Amygdala (tissue), 56 donors: ENCODE data around the gene GIMD1.
"Not testable (repeated sequence)": the region's sequence is repeated elsewhere in the genome, so short reads cannot be mapped to it uniquely, and the experiment has no call there.

Experiments
- DNase-seq, 56 donors: peaks; one replicate each; lab custom pipeline; 2025; lab: John Stamatoyannopoulos, UW

The GIMD1 gene

GRCh38 chr4:106368678-106369077, at the start of gene GIMD1:
GIMD1 (minus strand) TSS chr4:106368778; CDS start chr4:106367435, 1,343 bp downstream.
- DNase-seq, result no peak

GRCh38 chr4:106414366-106414765, 45.8 kb upstream of the GIMD1 start:
- DNase-seq, result no peak

DNA sequence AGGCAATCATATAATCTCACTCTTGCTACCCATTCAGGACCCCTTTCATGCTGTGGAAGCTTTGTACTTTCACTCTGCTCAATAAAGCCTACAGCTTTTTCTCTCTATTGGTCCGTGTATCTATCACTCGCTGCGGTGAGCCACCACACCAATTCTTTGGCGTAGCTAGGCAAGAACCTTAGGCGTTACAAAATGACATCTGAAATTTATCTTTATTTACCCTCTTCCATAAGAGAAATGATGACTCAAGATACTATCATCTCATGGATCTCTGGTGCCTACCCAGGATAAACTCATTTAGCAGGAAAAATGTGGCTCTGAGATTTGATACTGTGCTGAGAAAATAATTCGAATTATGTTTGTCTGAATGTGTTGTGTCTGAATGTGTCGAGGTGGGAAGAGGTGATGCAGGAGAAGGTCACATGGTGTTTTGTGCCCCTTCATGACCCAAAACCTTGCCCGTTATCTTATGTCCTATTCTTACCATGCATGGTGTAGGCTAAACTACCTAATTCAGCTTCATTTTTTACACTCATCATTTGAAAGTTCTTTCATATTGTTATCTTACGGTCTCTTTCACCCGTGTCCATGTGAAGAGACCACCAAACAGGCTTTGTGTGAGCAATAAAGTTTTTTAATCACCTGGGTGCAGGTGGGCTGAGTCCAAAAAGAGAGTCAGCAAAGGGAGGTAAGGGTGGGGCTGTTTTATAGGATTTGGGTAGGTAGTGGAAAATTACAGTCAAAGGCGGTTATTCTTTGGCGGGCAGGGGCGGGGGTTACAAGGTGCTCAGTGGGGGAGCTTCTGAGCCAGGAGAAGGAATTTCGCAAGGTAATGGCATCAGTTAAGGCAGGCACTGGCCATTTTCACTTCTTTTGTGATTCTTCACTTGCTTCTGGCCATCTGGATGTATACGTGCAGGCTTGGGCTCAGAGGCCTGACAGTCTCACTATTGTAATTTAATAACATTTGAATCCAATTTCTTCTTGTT, 41.6 kb upstream of the GIMD1 start:
- DNase-seq, result no peak

- not testable (repeated sequence) for DNase-seq
These were observed 39.4 kb upstream of the GIMD1 start for GRCh38 chr4:106408004-106408403.

DNA sequence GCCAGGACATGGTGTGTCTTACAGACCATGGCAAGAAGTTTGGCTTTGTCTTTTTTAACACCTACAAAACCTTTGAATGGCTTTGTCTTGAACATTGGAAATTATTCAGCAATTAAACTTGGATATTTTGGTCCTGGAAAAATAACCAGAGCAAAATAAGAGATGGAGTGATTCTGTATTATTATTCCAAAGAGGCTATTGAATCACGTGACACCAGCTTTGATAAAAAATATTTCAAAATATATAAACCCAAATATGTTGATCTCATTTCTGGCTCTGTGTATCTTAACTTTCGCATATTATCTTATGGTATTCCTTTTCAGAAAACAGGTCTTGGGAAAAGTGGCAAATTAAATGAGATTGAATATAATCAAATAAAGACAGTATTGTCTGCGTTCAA, 32.6 kb upstream of the GIMD1 start:
- no peak for DNase-seq

- not testable (repeated sequence) for DNase-seq
These were observed 30.3 kb upstream of the GIMD1 start for GRCh38 chr4:106398898-106399297.

DNA sequence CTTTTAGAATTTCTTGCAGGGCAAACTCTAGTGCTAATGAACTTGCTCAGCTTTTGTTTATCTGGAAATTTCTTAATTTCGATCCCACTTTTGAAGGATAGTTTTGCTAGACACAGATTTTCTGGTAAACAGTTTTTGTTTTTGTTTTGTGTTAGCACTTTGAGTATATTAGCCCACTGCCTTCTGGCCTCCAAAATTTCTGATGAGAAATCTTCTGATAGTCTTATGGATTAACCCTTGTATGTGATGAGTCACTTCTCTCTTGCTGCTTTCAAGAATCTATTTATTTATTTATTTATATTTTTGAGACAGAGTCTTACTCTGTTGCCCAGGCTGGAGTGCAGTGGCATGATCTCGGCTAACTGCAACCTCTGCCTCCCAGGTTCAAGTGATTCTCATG, 27.0 kb upstream of the GIMD1 start:
- no peak for DNase-seq

DNA sequence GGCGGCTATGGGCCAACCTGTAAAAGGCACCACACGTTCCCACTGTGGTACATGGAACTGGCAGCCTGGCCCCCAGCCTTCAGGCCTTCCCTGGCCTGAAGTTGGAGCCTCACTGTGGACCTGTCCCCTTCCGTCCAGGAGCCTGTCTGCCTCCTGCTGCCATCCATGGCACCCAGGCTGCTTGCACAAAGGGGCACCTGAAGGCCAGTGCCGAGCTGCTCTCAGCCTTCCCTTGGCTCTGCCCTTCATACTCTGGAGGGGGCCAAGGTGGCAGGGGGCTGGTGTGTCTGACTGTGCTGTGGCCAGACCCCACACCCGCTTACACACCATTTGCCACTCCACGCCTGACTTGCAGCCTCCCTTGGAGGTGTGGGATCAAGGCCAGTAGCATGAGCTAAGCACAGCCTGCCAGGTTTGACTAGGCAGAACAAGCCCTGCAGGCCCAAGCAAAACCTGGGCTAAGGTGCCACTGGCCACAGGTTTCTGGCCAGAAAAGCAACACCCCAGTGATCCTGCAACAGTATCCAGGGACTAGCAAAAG, 17.3 kb upstream of the GIMD1 start:
- no peak for DNase-seq

- no peak for DNase-seq
These were observed 16.3 kb upstream of the GIMD1 start for GRCh38 chr4:106384878-106385277.

DNA sequence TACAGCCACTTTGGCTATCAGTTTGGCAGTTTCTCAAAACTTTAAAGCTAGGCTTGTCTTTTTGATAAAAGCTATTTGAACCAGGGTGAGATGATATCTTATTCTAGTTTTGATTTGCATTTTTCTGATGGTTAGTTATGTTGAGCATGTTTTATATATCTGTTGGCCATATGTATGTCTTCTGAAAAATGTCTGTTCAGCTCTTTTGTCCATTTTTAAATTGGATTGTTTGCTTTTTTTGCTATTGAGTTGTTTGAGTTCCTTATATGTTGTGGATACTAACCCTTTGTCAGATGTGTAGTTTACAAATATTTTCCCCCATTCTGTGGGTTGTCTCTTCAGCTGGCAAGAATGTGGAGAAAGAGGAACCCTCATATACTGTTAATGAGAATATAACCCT, 11.6 kb upstream of the GIMD1 start:
- no peak for DNase-seq

- no peak for DNase-seq
These were observed 4.4 kb upstream of the GIMD1 start for GRCh38 chr4:106373026-106373425.

DNA sequence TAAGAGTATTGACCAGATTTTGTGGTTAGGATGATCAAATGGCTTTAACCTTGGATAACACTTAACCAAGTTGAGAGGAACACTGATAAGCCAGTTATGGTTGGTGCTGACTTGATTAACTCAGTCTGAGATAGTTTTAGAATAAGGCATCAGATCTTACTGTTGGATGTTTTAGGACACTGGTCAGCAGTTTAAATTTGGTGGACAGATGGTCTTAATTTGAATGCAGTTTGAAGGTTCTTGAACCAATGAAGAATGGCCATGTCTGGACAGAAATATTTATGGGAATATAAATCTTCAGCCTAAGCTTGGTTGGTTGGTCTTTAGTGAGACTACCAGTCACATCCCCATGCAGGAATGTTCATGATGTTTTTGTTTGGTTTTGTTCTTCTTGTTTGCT, 2.6 kb upstream of the GIMD1 start:
- DNase-seq, result no peak

GRCh38 chr4:106370214-106370613, 1.6 kb upstream of the GIMD1 start:
- no peak for DNase-seq

DNA sequence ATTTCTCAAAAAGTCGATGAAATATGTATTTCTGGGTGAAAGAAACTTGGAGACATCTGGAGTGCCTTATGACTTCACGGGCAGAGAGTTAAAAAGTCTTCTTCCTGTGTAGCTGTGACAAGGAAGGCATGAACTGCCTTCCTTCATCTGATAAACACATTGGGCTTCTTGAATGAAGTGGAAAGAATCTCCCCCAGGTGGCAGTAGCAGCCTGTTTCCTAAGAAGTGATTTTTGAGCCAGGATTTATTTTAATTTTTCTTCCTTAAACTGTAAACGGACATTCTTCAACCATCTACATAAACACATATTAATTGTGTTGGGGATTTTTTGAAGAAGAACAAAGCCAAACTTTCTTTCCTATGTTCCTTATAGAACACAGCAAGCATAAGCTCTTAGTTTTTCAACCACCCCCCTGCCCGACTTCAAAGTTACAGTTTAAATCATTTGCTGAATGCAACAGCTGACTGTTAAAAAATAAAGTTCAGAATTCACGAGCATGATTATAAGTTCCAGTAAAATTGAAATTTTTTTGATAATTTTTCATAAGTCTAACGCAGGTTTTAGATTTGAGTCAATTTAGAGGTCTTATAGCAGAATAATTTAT, 980 bp upstream of the GIMD1 start:
- peak in 7 of 56 donors; percentile 0 to 34 (median 2) for DNase-seq

DNA sequence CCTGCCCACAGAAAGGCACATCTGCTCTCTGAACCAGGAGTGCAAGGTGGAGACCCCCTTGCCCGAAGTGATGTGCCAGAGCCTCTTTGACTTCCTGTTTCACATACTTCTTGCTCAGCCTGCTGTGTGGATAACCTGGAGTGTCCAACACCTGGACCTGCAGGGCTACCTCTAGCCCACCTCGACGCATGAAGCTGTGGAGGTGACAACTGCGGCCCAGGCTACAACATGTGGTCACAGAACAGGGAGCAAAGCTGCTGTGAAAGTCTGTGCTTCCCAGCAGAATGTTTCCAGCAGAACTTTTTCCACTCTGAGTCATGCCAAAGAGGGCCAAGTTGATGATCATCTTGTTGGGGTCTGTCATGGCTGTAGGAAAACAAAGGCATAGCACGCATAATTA, 1.5 kb downstream of the GIMD1 start:
- DNase-seq, result no peak

DNA sequence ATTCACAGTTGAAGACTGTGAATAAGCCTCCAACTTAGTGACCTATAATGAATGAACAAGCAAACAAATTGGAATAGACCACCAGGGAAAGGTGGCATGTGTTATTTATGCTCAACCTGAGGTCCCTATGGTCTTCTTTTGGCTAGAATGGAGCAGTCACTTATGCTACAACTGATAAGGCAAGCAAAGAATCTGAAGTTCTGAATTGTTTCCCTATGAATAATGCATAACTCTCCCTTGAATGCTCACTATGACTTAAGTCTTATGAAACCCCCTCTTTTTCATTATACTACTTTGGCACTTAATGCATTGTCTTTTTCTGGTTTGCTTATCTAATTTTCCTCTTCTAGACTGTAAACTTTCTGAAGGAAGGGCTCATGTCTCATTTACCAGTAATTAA, 2.6 kb downstream of the GIMD1 start:
- no peak for DNase-seq

- DNase-seq, result no peak
These were observed 3.0 kb downstream of the GIMD1 start for GRCh38 chr4:106365613-106366012.

DNA sequence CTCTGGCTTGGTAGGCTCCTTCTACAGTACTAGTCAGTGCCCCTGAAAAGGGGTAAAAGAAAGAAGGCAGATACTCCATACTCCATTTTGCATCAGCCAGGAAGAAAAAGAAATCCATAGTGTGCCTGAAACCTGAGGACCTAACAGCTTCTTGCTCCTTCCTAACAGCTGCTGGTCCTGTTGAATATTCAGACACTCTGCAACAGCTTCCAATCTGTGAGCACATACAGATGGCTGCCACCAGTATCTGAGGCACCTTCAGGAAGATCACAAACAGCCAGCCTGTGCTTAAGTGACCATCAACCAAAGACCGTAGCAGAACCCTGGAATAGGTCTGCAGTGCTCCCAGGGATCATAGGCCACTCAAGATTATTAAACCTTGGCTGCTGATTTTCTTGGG, 4.3 kb downstream of the GIMD1 start:
- DNase-seq, result no peak

DNA sequence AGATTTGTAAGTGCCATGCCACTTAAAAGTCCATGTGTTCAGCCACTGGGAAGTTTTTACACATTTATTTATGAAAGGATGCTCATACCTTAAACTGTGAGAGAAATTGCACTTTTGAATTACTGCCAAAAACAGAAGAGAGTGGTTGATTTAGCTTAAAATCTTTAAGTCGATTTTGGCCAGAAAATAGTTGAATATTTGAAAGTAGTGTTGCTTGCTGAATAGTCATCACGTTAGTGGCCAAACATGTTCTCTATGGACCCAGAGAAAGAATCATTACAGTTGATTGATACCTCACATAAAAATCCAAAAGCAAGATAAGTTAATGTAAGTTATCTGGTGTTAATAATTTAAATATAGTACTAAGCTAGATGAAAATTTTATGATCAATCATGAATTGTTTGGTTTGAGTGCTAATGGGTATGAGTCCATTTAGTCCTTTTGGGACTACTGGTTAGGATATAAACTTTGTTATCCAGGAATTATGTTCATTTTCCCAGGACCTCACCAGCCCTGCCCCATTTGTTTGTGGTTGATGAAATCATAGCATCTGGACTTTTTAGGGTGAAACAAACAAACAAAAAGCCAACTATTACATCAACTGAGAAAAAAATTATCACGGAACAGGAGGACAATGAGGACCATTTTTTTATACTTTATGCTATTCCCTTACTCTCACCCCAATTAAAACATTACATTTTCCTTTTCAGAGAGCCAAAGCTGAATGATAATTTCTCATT, 6.3 kb downstream of the GIMD1 start:
- no peak for DNase-seq

- DNase-seq, result no peak
These were observed 9.7 kb downstream of the GIMD1 start for GRCh38 chr4:106358899-106359298.

DNA sequence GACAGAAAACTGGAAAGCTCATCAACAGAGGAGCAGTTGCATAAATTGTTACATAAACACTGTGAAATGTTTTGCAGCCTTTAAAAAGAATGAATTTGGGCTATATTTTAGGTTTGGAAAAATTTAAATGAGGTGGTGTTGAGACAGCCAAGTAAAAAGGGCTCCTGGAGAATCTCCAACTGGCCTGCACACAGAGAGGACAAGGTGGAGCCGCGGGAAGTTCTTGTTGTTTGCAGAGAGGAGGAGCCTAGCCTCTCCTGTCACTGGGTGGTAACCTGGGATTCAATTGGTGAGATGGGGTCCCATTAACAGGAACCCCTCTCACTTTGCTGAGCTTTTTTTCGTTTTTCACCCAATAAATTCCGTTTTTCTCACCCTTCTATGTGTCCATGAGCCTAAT, 13.4 kb downstream of the GIMD1 start:
- no peak for DNase-seq
